ENCODE measurements around the gene MCEMP1.

The MCEMP1 gene

DNA sequence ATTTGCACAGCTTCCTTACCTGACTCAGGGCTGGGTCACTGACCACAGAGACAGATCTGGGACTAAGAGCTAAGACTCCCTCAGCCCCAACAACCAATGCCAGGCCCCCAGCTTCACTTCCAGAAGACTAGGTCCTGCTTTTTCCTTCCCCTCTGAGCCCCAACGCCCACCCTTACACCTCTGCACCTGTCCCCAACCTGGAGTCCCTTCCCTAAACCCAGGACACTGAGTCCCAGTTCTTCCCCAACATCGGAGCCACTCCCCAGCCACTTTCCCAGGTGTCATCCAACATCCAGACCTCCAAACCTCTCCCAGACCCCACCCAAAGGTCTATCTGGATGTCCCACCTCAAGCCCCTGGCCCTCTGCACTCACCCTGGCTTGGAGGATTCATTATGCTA, 22.1 kb downstream of the MCEMP1 start:
- no peak for DNase-seq

DNA sequence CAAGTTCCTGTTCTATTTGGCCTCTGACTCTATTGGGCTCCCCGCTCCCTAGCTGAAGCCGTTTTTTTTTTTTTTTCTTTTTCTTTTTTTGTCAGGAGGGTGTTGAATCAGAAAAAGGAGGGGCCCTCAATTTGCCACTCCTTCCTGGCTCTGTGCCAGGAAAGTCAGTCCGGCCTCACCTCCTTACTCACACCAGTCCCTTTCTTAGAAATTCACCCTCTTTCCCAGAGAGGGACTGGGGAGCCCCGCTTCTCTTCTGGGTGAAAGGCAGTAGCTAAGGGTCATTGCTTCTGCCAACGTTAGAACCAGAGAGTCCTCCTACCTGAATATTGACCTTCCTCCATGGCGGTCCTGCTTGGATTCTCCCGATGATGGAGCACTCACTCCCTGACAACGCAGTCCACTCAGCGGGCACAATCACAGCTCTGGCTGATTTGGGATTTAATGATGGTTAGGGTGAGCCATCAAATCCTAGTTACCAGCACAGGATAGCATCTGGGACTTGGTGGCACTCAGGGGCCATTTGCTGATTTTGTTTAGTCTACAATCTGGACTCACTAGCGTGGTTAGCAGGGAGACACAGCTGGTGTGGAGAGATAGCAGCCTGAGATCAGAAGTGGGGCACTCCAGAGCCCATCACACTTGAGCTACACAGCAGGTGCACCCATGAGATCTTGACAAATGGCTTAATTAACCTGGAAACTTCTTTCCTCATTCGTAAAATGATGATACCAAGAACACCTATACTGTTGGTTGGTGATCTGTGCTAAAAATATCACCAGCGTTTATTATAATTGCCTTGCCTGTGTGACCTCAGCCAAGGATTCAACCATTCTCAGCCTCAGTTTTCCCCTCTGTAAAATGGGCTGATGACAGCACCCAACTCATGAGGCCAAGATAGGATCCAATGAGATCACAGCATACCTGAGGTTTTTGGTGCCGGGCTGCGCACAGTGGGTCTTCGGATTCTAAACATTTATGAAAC, 22.8 kb downstream of the MCEMP1 start:
- DNase-seq, result no peak

DNA sequence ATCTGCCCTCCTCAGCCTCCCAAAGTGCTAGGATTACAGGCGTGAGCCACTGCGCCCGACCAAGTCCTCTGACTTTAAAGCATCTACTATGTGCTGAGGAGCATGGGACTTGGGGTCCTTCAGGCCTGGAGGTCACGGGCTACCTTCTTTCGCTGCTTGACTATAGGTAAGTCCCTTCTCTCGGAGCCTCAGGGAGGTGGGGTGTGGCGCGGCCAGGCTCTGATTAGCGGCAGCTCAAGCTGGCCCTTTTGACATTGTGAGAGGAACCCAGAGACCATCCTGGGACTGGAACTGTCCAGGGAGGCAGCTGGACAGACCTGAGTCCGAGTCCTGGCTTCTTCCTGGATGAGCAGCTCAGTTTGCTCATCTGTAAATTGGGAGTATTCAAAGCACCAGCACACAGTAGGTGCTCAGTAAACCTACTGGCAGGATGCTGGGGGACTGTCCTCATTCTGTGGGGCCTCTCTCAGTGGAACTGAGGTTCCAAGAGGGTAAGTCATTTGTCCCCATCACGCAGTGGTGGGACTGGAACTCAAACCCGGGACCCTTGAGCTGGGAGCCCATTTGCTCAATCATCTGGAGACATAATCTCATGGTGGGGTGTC, 24.3 kb downstream of the MCEMP1 start:
- DNase-seq, result no peak

DNA sequence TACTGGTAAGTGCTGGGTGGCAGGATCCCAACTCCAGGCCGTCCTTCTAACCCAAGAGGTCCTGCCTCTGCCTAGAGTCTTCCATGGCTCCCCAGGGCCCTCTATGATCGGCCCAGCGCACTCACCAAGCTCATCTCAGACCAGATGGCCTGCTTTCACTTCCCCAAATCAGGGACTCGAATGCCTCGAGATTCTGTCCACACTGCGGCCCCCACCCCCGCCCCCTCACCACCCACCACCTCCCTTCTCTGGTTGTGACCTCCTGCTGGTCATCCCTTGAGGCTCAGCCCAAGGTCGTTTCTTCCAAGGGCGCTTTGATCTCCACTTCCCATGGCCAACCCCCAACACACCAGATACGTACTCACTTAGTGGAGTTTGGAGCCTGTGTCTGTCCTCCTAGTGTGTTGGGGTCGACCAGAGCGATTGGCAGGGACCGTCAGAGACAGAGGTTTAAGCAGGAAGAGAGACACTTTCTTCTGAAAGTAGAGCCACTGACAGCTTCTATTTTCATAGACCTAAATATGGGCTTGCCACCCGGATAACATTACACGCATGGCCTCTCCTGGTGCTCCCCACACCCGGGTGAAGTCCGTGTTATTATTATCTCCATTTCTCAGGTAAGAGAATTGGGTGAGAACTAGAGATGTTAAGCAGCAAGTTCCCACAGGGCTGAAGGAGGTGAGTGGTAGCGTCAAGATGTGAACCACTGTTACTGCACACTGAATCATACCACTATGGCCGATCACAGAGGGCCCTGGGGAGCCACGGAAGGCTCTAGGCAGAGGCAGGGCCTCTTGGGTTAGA, 25.0 kb downstream of the MCEMP1 start, which contains the start of gene FCER2:
Gene FCER2 (minus strand): TSS at position 478 of the 804 bp plus-strand sequence. CDS start 2,371 bp downstream, outside the sequence.
- no peak for DNase-seq

DNA sequence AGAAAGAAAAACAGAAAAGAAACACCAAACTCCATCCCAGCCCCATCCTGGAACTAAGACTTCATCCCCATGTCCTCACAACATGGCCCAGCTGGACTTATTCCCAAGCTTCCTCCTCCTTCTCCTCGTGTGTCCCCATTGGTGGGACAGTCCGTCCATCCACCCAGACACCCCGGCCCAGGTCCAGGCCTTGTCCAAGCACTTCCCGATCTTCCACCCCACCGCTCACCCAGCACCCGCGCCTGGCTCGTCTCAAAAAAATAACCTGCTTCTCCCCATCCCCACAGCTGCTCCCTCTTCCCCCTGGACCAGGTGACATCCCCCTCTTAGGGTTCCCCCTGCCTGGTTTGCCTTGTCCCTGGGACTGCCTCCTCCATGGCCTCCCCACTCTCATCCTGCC, 26.4 kb downstream of the MCEMP1 start:
- no peak for DNase-seq

DNA sequence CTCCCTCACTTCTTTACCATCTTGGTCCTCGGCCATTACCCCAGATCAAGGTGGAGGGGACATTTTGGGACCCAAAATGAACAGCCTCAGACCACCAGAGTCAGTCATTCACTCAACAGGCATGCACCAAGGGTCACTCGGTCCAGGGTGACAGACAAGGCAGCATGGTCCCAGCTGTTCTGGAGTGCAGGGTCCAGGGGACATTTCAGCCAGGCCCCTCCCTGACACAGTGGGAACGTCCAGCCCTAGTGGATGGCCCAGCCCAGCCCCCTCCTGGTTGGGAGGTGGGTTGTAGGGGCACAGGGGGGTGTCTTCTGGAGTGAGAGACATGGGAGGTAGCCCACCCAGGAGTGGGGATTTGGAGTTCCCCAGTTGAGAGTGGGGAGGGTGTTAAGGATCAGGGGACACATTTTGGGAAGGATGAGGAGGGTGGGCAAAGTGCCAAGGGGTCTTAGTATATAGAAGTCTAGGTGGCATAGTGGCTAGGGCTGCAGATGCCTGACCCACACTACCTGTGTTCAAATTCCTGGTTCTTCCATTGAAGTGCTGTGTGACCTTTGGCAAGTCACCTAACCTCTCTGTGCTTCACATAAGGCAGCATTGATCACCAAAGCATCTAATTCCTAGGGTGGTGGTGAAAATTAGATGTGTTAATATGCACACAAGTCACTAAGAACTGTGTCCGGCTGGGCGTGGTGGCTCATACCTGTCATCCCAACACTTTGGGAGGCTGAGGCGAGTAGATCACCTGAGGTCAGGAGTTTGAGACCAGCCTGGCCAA, 27.6 kb downstream of the MCEMP1 start:
- DNase-seq, result no peak

GRCh38 chr19:7705387-7706187, 28.7 kb downstream of the MCEMP1 start:
- DNase-seq, result peak; percentile 84

DNA sequence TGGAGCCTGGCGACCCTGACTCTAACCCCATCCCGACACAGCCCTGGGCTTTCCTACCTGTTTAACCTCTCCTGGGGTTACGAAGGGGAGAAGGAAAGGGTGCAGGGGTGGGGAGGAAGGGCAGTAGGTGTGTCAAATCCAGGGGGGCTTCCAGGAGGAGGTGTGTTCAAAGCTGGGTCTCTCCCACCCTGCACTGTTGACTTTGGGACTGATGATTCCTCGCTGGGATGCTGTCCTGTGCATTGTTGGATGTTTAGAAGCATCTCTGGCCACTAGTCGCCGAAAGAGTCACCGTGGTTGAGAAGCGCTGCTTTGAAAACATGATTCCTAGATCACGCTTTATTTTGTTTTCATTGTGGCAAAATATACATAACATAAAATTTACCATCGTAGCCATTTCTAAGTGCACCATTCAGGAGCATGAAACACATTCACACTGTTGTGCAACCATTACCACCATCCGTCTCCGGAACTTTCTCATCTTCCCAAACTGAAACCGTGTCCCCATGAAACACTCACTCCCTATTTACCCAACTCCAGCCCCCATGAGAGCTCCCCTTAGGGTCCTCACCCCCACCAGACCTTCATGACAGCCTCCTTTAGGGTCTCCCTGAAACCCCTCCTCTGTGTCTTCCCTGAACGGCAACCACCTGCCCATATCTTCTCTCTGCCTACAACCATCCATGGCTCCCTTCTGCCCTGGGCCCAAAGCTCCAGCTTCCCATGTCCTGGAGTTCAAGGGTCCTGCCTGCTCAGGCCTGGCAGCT, 29.5 kb downstream of the MCEMP1 start:
- no peak for DNase-seq

GRCh38 chr19:7706955-7707456, 30.1 kb downstream of the MCEMP1 start:
- no peak for DNase-seq

DNA sequence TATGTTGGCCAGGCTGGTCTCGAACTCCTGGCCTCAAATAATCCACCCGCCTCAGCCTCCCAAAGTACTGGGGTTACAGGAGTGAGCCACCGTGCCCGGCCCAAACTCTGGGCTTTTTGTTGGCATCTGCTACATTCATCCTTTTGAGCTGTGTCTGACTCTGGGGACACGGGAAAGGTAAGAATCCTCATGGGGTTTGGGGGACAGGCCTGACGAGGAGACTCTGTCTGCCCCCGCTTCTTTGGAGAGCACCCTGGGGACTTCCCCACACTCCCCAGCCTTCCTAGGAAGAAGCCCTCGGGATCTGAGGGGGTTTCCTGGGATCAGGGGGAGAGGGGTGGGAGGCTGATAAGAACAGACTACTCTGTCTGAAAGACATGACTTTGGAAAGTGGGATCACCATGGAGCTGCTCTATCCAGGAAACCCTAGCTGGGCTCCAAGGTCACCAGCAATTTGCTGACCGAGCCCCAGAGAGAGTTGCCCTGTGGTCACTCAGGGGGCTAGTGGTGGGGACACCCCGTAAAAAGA, 33.1 kb downstream of the MCEMP1 start:
- no peak for DNase-seq

GRCh38 chr19:7710616-7711015, 33.7 kb downstream of the MCEMP1 start:
- no peak for DNase-seq

GRCh38 chr19:7715671-7716070, 38.8 kb downstream of the MCEMP1 start:
- DNase-seq, result no peak

- DNase-seq, result no peak
Measured at GRCh38 chr19:7716762-7717161, 39.9 kb downstream of the MCEMP1 start.

DNA sequence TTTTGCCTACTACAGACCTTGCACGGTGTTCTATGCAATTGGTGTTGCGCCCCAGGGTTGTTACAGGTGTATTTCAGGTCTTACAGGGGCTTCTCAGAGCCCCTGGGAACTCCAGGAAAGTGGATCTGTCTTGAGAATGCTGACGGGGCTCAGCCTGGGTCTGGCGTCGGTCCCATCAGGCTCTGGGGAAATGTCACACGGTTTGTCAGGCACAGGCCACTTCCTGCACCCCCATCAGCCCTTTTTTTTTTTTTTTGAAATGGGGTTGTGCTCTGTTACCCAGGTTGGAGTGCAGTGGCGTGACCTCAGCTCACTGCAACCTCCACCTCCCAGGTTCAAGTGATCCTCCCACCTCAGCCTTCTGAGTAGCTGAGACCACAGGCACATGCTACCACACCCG, 41.8 kb downstream of the MCEMP1 start:
- DNase-seq, result no peak

DNA sequence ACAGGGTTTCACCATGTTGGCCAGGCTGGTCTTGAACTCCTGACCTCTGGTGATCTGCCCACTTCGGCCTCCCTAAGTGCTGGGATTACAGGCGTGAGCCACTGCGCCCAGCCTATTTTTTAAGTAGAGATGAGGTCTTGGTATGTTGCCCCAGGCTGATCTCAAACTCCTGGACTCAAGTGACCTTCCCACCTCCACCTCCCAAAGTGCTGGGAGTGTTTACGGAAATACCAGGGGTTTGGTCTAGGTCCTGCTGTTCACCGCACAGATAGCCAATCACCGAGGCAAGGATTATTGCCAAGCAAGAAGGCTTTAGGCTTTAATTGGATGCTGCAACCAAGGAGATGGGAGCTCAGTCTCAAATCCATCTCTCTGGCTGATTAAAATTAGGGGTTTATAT, 43.5 kb downstream of the MCEMP1 start:
- no peak for DNase-seq

DNA sequence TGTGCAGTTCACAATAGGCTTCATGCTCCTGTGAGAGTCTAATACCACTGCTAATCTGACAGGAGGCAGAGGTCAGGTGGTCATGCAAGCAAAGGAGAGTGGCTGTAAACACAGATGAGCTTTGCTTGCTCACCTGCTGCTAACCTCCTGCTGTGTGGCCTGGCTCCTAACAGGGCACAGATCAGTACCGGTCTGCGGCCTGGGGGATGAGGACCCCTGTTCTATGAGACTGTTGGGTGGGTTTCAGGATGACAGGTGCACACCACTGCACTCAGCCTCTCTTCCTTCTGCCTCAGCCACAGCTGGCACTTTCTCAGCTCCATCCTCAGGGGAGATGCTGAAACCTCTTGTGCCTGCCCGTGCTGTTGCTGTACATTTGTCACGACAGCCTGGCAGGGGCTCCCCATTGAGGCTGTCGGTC, 45.4 kb downstream of the MCEMP1 start:
- DNase-seq, result no peak

DNA sequence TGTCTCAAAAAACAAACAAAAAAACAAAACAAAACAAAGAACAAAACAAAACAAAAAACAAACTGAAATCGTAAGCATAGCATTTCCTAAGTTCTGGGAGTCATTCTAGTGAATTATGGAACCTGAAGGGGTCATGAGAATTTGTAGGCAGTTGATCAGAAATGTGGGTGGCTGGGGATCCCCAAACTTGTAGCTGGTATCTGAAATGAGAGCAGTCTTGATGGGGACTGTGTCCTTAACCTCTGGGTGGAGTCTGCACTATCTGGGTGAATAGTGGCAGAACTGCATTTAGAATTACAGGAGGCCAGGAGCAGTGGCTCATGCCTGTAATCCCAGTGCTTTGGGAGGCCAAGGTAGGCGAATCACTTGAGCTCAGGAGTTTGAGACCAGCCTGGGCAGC, 48.9 kb downstream of the MCEMP1 start:
- no peak for DNase-seq

DNA sequence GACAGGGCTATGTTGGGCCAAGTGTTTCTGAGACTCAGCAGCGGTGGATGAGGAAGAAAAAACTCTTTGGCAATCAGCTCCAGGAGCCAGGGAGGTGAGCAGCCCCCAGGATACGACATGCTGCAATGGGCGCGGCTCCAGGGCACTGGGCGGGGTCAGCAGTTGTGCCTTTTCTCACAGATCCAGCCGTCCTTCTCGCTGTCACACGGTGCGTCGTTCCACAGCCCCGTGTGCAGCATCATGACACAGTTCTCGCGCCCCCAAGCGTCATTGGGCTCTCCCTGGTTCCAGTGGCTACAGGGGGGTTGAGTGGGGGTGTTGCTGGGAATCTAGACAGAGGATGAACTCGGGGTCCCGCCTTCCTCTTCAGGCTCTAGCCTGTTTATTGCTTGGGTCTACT, 52.3 kb downstream of the MCEMP1 start:
- no peak for DNase-seq
